GM23248 (cell line): ENCODE measurements around the gene ZNF175. TPM values are rescaled to one million over a fixed set of nuclear protein-coding genes. Genes with fewer than 3 reads are reported as not detected.
A peak's percentile ranks its signal among the peaks of the same experiment; 100 is the strongest.

Source experiments
- DNase-seq: peaks from one replicate; pipeline ENCODE4 v3.0.0-alpha.2; 2015
- H2AFZ ChIP-seq: fragments of 200-600 bp; sonication (generic); 2 replicates; pipeline ENCODE4 v1.6.1; 2016; ENCODE audit warnings: antibody characterized with exemption
- H3F3A ChIP-seq: fragments of 200-600 bp; sonication (generic); 2 replicates; pipeline ENCODE4 v1.6.1; 2016; ENCODE audit warnings: mild to moderate bottlenecking, antibody characterized with exemption, mixed run types; ENCODE audit not compliant: insufficient read depth
- H3K27ac ChIP-seq: fragments of 200-600 bp; sonication (generic); 2 replicates; pipeline ENCODE4 v1.5.1; 2016; ENCODE audit warnings: mild to moderate bottlenecking
- H3K27me3 ChIP-seq: fragments of 200-600 bp; sonication (generic); replicated peaks from 2 replicates; pipeline ENCODE4 v1.6.1; 2016; ENCODE audit warnings: mild to moderate bottlenecking; ENCODE audit not compliant: insufficient read depth
- H3K36me3 ChIP-seq: fragments of 200-600 bp; sonication (generic); 2 replicates; pipeline ENCODE4 v1.6.1; 2016; ENCODE audit warnings: low read depth, mild to moderate bottlenecking
- H3K4me1 ChIP-seq: fragments of 200-600 bp; sonication (generic); 2 replicates; pipeline ENCODE4 v1.6.1; 2016; ENCODE audit warnings: mild to moderate bottlenecking; ENCODE audit not compliant: insufficient read depth
- H3K4me2 ChIP-seq: fragments of 200-600 bp; sonication (generic); one replicate; pipeline ENCODE4 v1.6.1; 2016; ENCODE audit warnings: mild to moderate bottlenecking; ENCODE audit not compliant: unreplicated experiment
- H3K4me3 ChIP-seq: fragments of 200-600 bp; sonication (generic); 2 replicates; pipeline ENCODE4 v1.5.1; 2016; ENCODE audit warnings: mild to moderate bottlenecking
- H3K79me2 ChIP-seq: fragments of 200-600 bp; sonication (generic); 2 replicates; pipeline ENCODE4 v1.6.1; 2016; ENCODE audit warnings: mild to moderate bottlenecking; ENCODE audit not compliant: insufficient read depth
- H3K9ac ChIP-seq: fragments of 200-600 bp; sonication (generic); 2 replicates; pipeline ENCODE4 v1.6.1; 2016; ENCODE audit warnings: mild to moderate bottlenecking
- H3K9me2 ChIP-seq: fragments of 200-600 bp; sonication (generic); 2 replicates; pipeline ENCODE4 v1.6.1; 2016; ENCODE audit warnings: mixed run types, mild to moderate bottlenecking, moderate library complexity; ENCODE audit not compliant: insufficient read depth
- H3K9me3 ChIP-seq: fragments of 200-600 bp; sonication (generic); one replicate; pipeline ENCODE4 v1.6.1; 2017; ENCODE audit warnings: low read depth
- H4K20me1 ChIP-seq: fragments of 200-600 bp; sonication (generic); 2 replicates; pipeline ENCODE4 v1.6.0; 2016; ENCODE audit not compliant: insufficient read depth
- EZH2 ChIP-seq: fragments of 200-600 bp; sonication (generic); IDR thresholded peaks from 2 replicates; pipeline ENCODE4 v1.6.1; 2018; ENCODE audit warnings: antibody characterized with exemption, mild to moderate bottlenecking; ENCODE audit not compliant: insufficient read depth, poor library complexity, severe bottlenecking
- EZH2phosphoT487 ChIP-seq: fragments of 200-600 bp; sonication (generic); IDR thresholded peaks from 2 replicates; pipeline ENCODE4 v1.6.1; 2018; ENCODE audit warnings: antibody characterized with exemption, moderate library complexity, mild to moderate bottlenecking, low read depth; ENCODE audit not compliant: insufficient read depth
- WGBS, 2 experiments: methylation state at CpG; one replicate each; pipeline ENCODE4 v1.1.6; 2015 to 2017; ENCODE audit warnings: low lambda C conversion rate in 2 of 2, low coverage in 1 of 2; ENCODE audit errors: missing lambda C conversion rate in 2 of 2; 5-methylcytosine and 5-hydroxymethylcytosine counted together
- in situ Hi-C: fragments of 300-500 bp; cut with MboI; formaldehyde crosslinking; loops from 2 replicates; pipeline ENCODE4 v1.15.0; 2020
- polyA plus RNA-seq: library from polyadenylated mRNA; unstranded; fragments of >200 nt; fragmentation: Nextera tagmentation; extraction: Ambion mirVana; gene quantifications from 2 replicates; pipeline ENCODE4 v1.2.1, GENCODE V29; 2016
- total RNA-seq: library from RNA; depleted of rRNA; stranded (reverse); fragments of >200 nt; shearing (Covaris generic); gene quantifications from 2 replicates; pipeline ENCODE4 v1.2.3, GENCODE V29; 2014

The ZNF175 gene
- total and polyA plus RNA-seq, 2 experiments from 2014 or later: 2.4 to 2.6 TPM

DNA sequence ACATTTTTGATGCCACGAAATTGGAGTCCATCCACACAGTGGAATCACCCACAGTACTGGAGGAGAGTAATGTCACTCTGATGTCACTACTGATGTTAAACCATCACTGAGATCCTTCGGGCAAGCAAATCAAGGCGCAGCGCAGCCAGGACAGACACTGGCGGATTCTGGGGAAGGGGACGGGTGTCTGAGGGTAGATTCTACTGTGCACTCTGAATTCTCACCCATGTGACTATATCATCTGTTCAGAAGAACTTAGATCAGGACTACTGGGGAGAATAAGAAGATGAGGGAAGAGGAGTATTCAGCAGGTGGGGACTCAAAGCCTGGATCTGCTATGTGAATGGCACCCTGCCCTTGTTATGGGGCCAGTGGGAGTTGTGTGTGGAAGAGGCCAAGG lies 27.0 kb upstream of the ZNF175 start:
- Histone ChIP-seq H3K27me3 (peaks cover 4% of the 10 kb centered on the region; the same call in 1 of the 2 replicates), H3K36me3 (no peaks in the 10 kb centered on the region), H3K9me2 (no peaks in the 10 kb centered on the region), H4K20me1 (no peaks in the 10 kb centered on the region), H3K9me3 (no peaks in the 10 kb centered on the region), H3K4me3 (no peak overlapping the region), H3F3A (no peaks in the 10 kb centered on the region), H2AFZ (no peak overlapping the region), H3K9ac (no peak overlapping the region), H3K4me2 (no peak overlapping the region), H3K79me2 (no peaks in the 10 kb centered on the region), H3K27ac (no peak overlapping the region), H3K4me1 (no peaks in the 10 kb centered on the region)
- no peak for TF ChIP-seq EZH2phosphoT487
- TF ChIP-seq EZH2: no peak
- WGBS, 2 experiments: 42 to 44% methylated on average over 6 of the region's 6 CpGs
- DNase-seq: no peak
- in situ Hi-C loops: no loop called here

DNA sequence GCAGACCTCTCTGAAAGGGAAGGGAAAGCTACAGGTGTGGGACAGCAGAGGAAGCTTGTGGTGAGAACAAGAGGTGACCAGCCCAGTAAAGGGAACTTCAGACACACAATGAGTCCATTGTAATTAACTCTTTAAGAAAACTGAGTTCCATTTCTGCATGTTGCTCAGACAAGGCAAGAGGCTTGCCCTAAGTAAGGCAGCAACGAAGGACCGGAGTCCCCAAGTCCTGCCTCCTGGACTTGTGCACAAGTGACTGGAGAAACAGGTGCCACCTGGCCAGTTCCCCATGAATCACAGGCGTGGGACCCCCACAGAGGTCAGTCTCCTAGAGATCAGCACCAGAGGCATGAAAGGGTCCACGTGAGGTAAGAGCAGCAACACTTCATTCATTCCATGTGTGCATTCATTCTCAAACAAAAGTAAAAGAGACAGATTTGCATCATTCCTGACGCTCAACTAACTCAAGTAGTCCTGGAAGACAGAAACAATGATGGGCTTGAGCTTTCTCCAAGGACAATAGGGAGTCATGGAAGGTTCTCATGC lies 24.9 kb upstream of the ZNF175 start:
- no peaks in the 10 kb centered on the region for H4K20me1 ChIP-seq
- no peaks in the 10 kb centered on the region for H3K36me3 ChIP-seq
- H3K4me2 ChIP-seq: no peak overlapping the region
- no peaks in the 10 kb centered on the region for H3K9me2 ChIP-seq
- no peak for DNase-seq
- H3K4me1 ChIP-seq: no peaks in the 10 kb centered on the region
- TF ChIP-seq EZH2phosphoT487 (no peak), EZH2 (no peak)
- no peaks in the 10 kb centered on the region for H3K79me2 ChIP-seq
- no peak overlapping the region for H2AFZ ChIP-seq
- no peaks in the 10 kb centered on the region for H3K9me3 ChIP-seq
- no peak overlapping the region for H3K9ac ChIP-seq
- in situ Hi-C loops: no loop called here
- no peak overlapping the region for H3K27ac ChIP-seq
- no peaks in the 10 kb centered on the region for H3F3A ChIP-seq
- no peaks in the 10 kb centered on the region; the same call in 1 of the 2 replicates for H3K27me3 ChIP-seq
- no peak overlapping the region for H3K4me3 ChIP-seq
- 44 to 46% methylated on average over 5 of the region's 5 CpGs for WGBS, 2 experiments

DNA sequence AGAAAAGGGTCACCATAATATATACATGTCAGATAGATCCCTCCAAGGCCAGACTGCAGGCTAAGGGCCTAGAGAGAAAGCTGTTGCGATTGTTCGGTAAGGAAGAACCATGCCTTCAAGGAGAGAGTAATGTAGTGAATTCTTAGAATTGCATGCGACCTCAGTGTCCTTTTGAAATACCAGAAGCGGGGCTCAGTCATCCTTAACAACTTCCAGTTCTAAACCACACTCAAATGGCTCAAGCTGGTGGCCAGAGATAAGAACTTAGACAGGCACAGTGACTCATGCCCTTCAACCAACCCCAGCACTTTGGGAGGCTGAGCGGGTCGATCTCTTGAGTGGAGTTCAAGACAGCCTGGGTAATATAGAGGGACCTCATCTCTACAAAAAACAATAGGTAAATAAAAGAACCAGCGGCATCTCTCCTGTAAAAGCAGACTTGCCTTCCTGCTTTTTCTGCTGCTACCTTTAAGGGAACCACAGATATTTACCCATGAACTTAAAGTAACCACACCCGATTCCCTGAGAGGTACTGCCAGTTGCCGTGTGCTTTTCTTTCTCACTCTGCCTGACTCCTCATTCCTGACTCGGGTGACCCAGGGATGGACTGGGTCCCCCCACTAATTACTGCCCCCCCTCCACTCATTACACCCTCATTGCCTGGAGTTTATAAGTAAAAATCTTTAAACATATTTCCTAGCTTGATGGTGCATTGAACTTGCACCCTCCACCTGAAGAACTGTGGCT lies 24.3 kb upstream of the ZNF175 start:
- DNase-seq: peak; percentile 20
- H3K27ac ChIP-seq: no peak overlapping the region
- no peaks in the 10 kb centered on the region for H3F3A ChIP-seq
- in situ Hi-C loops: no loop called here
- 37 to 38% methylated on average over 10 of the region's 10 CpGs for WGBS, 2 experiments
- H2AFZ ChIP-seq: no peak overlapping the region
- no peaks in the 10 kb centered on the region for H4K20me1 ChIP-seq
- no peaks in the 10 kb centered on the region; the same call in 1 of the 2 replicates for H3K27me3 ChIP-seq
- no peak overlapping the region for H3K4me2 ChIP-seq
- no peaks in the 10 kb centered on the region for H3K36me3 ChIP-seq
- no peaks in the 10 kb centered on the region for H3K4me1 ChIP-seq
- H3K4me3 ChIP-seq: no peak overlapping the region
- H3K9me3 ChIP-seq: no peaks in the 10 kb centered on the region
- H3K9ac ChIP-seq: no peak overlapping the region
- TF ChIP-seq EZH2phosphoT487 (no peak), EZH2 (no peak)
- H3K79me2 ChIP-seq: no peaks in the 10 kb centered on the region
- H3K9me2 ChIP-seq: no peaks in the 10 kb centered on the region

DNA sequence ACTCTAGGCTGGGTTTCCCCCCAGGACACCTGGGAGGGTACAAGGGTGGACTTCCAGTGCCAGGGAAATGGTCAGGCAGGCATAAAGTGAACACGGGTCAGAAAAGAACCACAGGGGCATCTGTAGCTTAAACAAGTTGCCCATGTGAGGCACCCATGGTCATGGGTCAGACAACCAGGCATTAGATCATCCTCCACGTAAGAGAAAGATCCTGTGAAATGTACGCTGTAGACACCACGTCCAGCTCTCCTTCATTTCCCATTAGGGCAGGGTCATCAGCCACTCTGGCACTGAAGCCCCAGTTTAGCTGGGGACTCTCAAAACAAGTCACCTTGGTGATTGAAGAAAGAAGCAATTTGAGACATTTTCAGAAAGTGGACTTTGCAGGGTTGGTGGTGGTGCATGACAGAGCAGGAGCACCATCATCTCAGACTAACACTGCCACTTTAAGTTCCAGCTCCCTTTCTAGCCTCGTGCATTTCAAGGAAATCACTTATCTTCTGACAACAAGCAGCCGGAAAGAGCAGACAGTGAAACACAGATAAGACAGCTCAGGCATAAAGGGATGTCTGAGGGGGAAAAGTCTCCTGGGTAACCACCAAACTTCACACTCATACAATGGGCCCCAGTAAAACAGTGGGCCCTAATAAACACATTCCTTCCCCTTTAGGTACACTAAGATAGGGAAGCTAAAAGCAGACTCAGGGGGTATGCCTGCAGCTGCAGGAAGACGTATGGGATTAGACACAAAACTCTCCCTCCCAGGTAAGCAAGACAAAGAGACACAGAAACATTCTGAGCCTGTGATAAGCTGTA lies 23.5 kb upstream of the ZNF175 start:
- in situ Hi-C loops: no loop called here
- WGBS, 2 experiments: 23 to 31% methylated on average over 7 of the region's 7 CpGs
- Histone ChIP-seq H3K9me2 (no peaks in the 10 kb centered on the region), H3K9ac (no peak overlapping the region), H3K4me1 (no peaks in the 10 kb centered on the region), H3F3A (no peaks in the 10 kb centered on the region), H3K79me2 (no peaks in the 10 kb centered on the region), H3K27ac (no peak overlapping the region), H4K20me1 (no peaks in the 10 kb centered on the region), H3K4me2 (no peak overlapping the region), H3K9me3 (no peaks in the 10 kb centered on the region), H3K36me3 (no peaks in the 10 kb centered on the region), H3K4me3 (no peak overlapping the region), H2AFZ (no peak overlapping the region), H3K27me3 (no peaks in the 10 kb centered on the region; the same call in 1 of the 2 replicates)
- no peak for DNase-seq
- no peak for TF ChIP-seq EZH2
